K562 (cell line): ENCODE data around the gene ZNF829. TPM values are rescaled to one million over a fixed set of nuclear protein-coding genes. Genes with fewer than 3 reads are reported as not detected.

ENCODE experiments used
- ATAC-seq: fragments of 200-7000 bp; cut with Tn5 transposase; 3 replicates; pipeline ENCODE4 v1.9.1; 2020; ENCODE audit warnings: moderate library complexity
- BruUV-seq: library from RNA; stranded (reverse); fragments of 400-500 nt; replicated peaks from 2 replicates; lab custom pipeline; 2021; lab: Mats Ljungman, UMichigan
- CTCF ChIA-PET: fragments of 300-600 bp; formaldehyde crosslinking; extraction: SDS; loops from one replicate; lab custom pipeline; 2021; ENCODE audit warnings: low intra/inter-chr PET ratio; lab: Yijun Ruan, JAX
- POLR2A ChIA-PET: fragments of 300-600, 350-650 bp; sonication (Branson Sonifier 250); formaldehyde crosslinking; extraction: SDS; loops from one replicate; lab custom pipeline; 2021; ENCODE audit warnings: antibody characterized with exemption, inconsistent platforms; lab: Yijun Ruan, JAX
- DNase-seq, 4 experiments: peaks; one replicate each; pipeline versions ENCODE4 v3.0.0 to v3.0.0-alpha.2; 2011 to 2018; ENCODE audit warnings: low spot score in 3 of 4, mixed read lengths in 3 of 4; ENCODE audit errors: extremely low read depth in 1 of 4
- FAIRE-seq: peaks from 2 replicates; lab custom pipeline; 2011; peaks lifted over from hg19 to GRCh38; lab: Jason Lieb, UNC
- H2AFZ ChIP-seq: 2 replicates; pipeline ENCODE4 v1.6.0; 2011; ENCODE audit warnings: low read depth, low read length, control low read depth, inconsistent platforms
- H3K27ac ChIP-seq: fragments of 200-600 bp; 3 replicates; pipeline ENCODE4 v1.8.0; 2011; ENCODE audit warnings: low read depth, mild to moderate bottlenecking, control low read depth, inconsistent platforms, low read length, moderate library complexity, mixed read lengths; ENCODE audit errors: extremely low read depth
- H3K27me3 ChIP-seq, 2 experiments: fragments of 300-600 bp in 1 of 2; 2 replicates in 1 of 2; 3 replicates in 1 of 2; pipeline versions ENCODE4 v1.6.0 to v1.8.0; 2011; ENCODE audit warnings: inconsistent platforms in 2 of 2, low read length in 2 of 2, mild to moderate bottlenecking in 1 of 2, mixed read lengths in 1 of 2, moderate library complexity in 1 of 2; ENCODE audit not compliant: control insufficient read depth in 2 of 2, insufficient read depth in 2 of 2
- H3K36me3 ChIP-seq: fragments of 300-600 bp; 3 replicates; pipeline ENCODE4 v1.8.0; 2011; ENCODE audit warnings: mild to moderate bottlenecking, low read length, inconsistent platforms; ENCODE audit not compliant: control insufficient read depth, insufficient read depth
- H3K4me1 ChIP-seq, 2 experiments: fragments of 200-600 bp in 1 of 2; replicated peaks in 1 of 2; 2 replicates in 1 of 2; 3 replicates in 1 of 2; pipeline versions ENCODE4 v1.5.1 to v1.8.0; 2011; ENCODE audit warnings: inconsistent platforms in 2 of 2, low read length in 2 of 2, mild to moderate bottlenecking in 1 of 2, mixed read lengths in 1 of 2, moderate library complexity in 1 of 2; ENCODE audit not compliant: control insufficient read depth in 2 of 2, insufficient read depth in 2 of 2
- H3K4me2 ChIP-seq: 2 replicates; pipeline ENCODE4 v1.6.1; 2011; ENCODE audit warnings: low read length, control low read depth, inconsistent platforms, mixed read lengths; ENCODE audit not compliant: insufficient read depth
- H3K4me3 ChIP-seq: fragments of 200-600 bp; sonication (generic), shearing (Covaris generic); 2 replicates; pipeline ENCODE4 v1.5.1; 2016; ENCODE audit warnings: control low read depth, inconsistent platforms
- H3K79me2 ChIP-seq: fragments of 200-600 bp; 3 replicates; pipeline ENCODE4 v1.8.0; 2011; ENCODE audit warnings: low read length, inconsistent platforms; ENCODE audit not compliant: control insufficient read depth, insufficient read depth
- H3K9ac ChIP-seq, 2 experiments: 2 replicates each; pipeline versions ENCODE4 v1.6.0 to v1.6.1; 2011; ENCODE audit warnings: low read depth in 2 of 2, low read length in 2 of 2, control low read depth in 1 of 2, inconsistent platforms in 1 of 2, mild to moderate bottlenecking in 1 of 2, mixed read lengths in 1 of 2; ENCODE audit not compliant: insufficient read depth in 1 of 2
- H3K9me1 ChIP-seq: one replicate; pipeline ENCODE4 v1.6.0; 2011; ENCODE audit warnings: inconsistent platforms, mild to moderate bottlenecking, low read length, moderate library complexity; ENCODE audit not compliant: control insufficient read depth, insufficient read depth
- H3K9me3 ChIP-seq: replicated peaks from 2 replicates; pipeline ENCODE4 v1.5.1; 2011; ENCODE audit warnings: low read depth, low read length, inconsistent platforms; ENCODE audit not compliant: control insufficient read depth, insufficient read depth
- H4K20me1 ChIP-seq: replicated peaks from 2 replicates; pipeline ENCODE4 v1.6.1; 2011; ENCODE audit warnings: low read length, inconsistent platforms, mixed read lengths; ENCODE audit not compliant: control insufficient read depth, insufficient read depth
- CBX8 ChIP-seq: fragments of 200-600 bp; sonication (generic); IDR thresholded peaks from 2 replicates; pipeline ENCODE4 v1.6.1; 2012; ENCODE audit warnings: borderline replicate concordance, mixed run types, low read depth, mild to moderate bottlenecking, moderate library complexity, mixed read lengths, low read length, control low read depth, inconsistent platforms; ENCODE audit not compliant: poor library complexity, severe bottlenecking; ENCODE audit errors: extremely low read depth
- ELF1 ChIP-seq: fragments of 200-800 bp; sonication (Bioruptor generic); IDR thresholded peaks from 2 replicates; pipeline ENCODE4 v1.6.1; 2016; ENCODE audit warnings: missing genetic modification characterization, missing compliant biosample characterization
- GATA2 ChIP-seq: sonication (generic); formaldehyde crosslinking; IDR thresholded peaks from 2 replicates; pipeline ENCODE4 v1.4.0; 2020; ENCODE audit warnings: mild to moderate bottlenecking, missing genetic modification reagents
- HCFC1 ChIP-seq: IDR thresholded peaks from 2 replicates; pipeline ENCODE4 v1.6.1; 2012; ENCODE audit warnings: low read depth, low read length, improper control_type of control experiment
- HDGF ChIP-seq: fragments of 450-650 bp; IDR thresholded peaks from 2 replicates; pipeline ENCODE4 v1.6.1; 2016
- ILF3 ChIP-seq: fragments of 450-650 bp; IDR thresholded peaks from 2 replicates; pipeline ENCODE4 v1.6.1; 2018; ENCODE audit warnings: antibody characterized with exemption, mild to moderate bottlenecking, moderate library complexity, borderline replicate concordance
- MNT ChIP-seq, 2 experiments: fragments of 450-650 bp; conservative IDR thresholded peaks; 2 replicates each; pipeline ENCODE4 v1.6.1; 2017; ENCODE audit warnings: mild to moderate bottlenecking in 2 of 2, moderate library complexity in 2 of 2
- POLR2B ChIP-seq: fragments of 450-650 bp; IDR thresholded peaks from 2 replicates; pipeline ENCODE4 v1.6.1; 2018; ENCODE audit warnings: low read depth; ENCODE audit not compliant: partially characterized antibody
- PTRF ChIP-seq: fragments of 450-650 bp; IDR thresholded peaks from 2 replicates; pipeline ENCODE4 v1.6.1; 2016; ENCODE audit warnings: mild to moderate bottlenecking, missing genetic modification characterization, missing compliant biosample characterization
- RBM17 ChIP-seq: fragments of 200-400 bp; formaldehyde crosslinking; IDR thresholded peaks from 2 replicates; pipeline ENCODE4 v1.6.1; 2017; ENCODE audit warnings: low read depth, mild to moderate bottlenecking, low read length, borderline replicate concordance
- TFAM ChIP-seq: fragments of 250-450 bp; sonication (Bioruptor Pico); conservative IDR thresholded peaks from 2 replicates; pipeline ENCODE4 v1.5.0; 2021; ENCODE audit warnings: mild to moderate bottlenecking, moderate library complexity
- TFAP4 ChIP-seq: sonication (generic); formaldehyde crosslinking; IDR thresholded peaks from 2 replicates; pipeline ENCODE4 v1.8.0; 2022; ENCODE audit warnings: missing genetic modification reagents, mild to moderate bottlenecking, moderate library complexity, borderline replicate concordance
- ZBTB2 ChIP-seq: fragments of 450-650 bp; IDR thresholded peaks from 2 replicates; pipeline ENCODE4 v1.6.1; 2016; ENCODE audit warnings: antibody characterized with exemption
- ZBTB7A ChIP-seq: IDR thresholded peaks from 2 replicates; pipeline ENCODE4 v1.6.1; 2011; ENCODE audit warnings: low read depth, mild to moderate bottlenecking, low read length, moderate library complexity, borderline replicate concordance; ENCODE audit not compliant: control insufficient read depth
- ZBTB9 ChIP-seq: fragments of 450-650 bp; formaldehyde crosslinking; IDR thresholded peaks from 2 replicates; pipeline ENCODE4 v1.4.0; 2020; ENCODE audit warnings: mild to moderate bottlenecking, moderate library complexity
- ZKSCAN1 ChIP-seq: fragments of 150-350 bp; IDR thresholded peaks from 2 replicates; pipeline ENCODE4 v1.6.1; 2016; ENCODE audit warnings: low read depth, low read length
- ZNF121 ChIP-seq: sonication (generic); formaldehyde crosslinking; conservative IDR thresholded peaks from 2 replicates; pipeline ENCODE4 v1.8.0; 2022; ENCODE audit warnings: missing genetic modification reagents
- ZNF717 ChIP-seq: fragments of 250-450 bp; sonication (Bioruptor Pico); IDR thresholded peaks from 2 replicates; pipeline ENCODE4 v1.5.0; 2021
- ZNF79 ChIP-seq: fragments of 250-450 bp; sonication (Bioruptor Pico); IDR thresholded peaks from 2 replicates; pipeline ENCODE4 v1.4.0; 2020; ENCODE audit warnings: low read depth, mild to moderate bottlenecking, moderate library complexity
- WGBS: fragments of 100-300 bp; shearing (Covaris generic); methylation state at CpG from one replicate; pipeline ENCODE4 v1.1.6; 2016; ENCODE audit warnings: low coverage, mixed read lengths; ENCODE audit not compliant: insufficient coverage; ENCODE audit errors: missing lambda C conversion rate; 5-methylcytosine and 5-hydroxymethylcytosine counted together
- in situ Hi-C: fragments of 300-500 bp; cut with MboI; formaldehyde crosslinking; loops from 4 replicates; pipeline ENCODE4 v1.15.0; 2018; ENCODE audit warnings: inconsistent platforms, mixed read lengths
- intact Hi-C: fragments of 100-400 bp; cut with micrococcal nuclease; formaldehyde crosslinking; loops from 2 replicates; pipeline ENCODE4 v1.14.2; 2022
- polyA plus RNA-seq, 8 experiments: library from polyadenylated mRNA; depleted of rRNA in 4 of 8; stranded (reverse) in 5 of 8; unstranded in 3 of 8; fragments of >200 nt; fragmentation: Nextera tagmentation in 2 of 8; fragmentation: Illumina TruSeq in 1 of 8; extraction: Ambion mirVana in 2 of 8; extraction: Trizol in 1 of 8; gene quantifications; 2 replicates each; pipeline versions ENCODE4 v1.2.1 to v1.2.3, GENCODE V29; 2011 to 2014; ENCODE audit warnings: inconsistent platforms in 1 of 8, missing spikeins in 1 of 8
- total RNA-seq, 7 experiments: library from RNA; depleted of rRNA in 6 of 7; stranded (reverse); fragments of >200 nt in 6 of 7; fragmentation: Illumina TruSeq in 2 of 7; extraction: Trizol in 2 of 7; gene quantifications; 2 replicates each; pipeline versions ENCODE4 v1.2.1 to v1.2.3, GENCODE V29; 2011 to 2021; ENCODE audit warnings: low replicate concordance in 1 of 7

The ZNF829 gene
- total and polyA plus RNA-seq, 9 of the 15 experiments (the other 6 are each of a cell fraction or from before 2014, with no cell fraction given): 0.02 to 0.14 (median 0.06) TPM; not detected in 1

- no peak for ATAC-seq
- Histone ChIP-seq H3K9me1 (no peaks in the 10 kb centered on the region), H3K79me2 (no peaks in the 10 kb centered on the region), H3K4me3 (no peak overlapping the region), H3K4me2 (no peak overlapping the region), H3K9ac (no peak overlapping the region), H3K4me1 (no peaks in the 10 kb centered on the region; a peak in 1 of 5 replicates), H2AFZ (no peak overlapping the region), H3K9me3 (peaks cover 3% of the 10 kb centered on the region; the same call in 1 of the 2 replicates), H4K20me1 (no peaks in the 10 kb centered on the region), H3K36me3 (no peaks in the 10 kb centered on the region), H3K27me3 (no peaks in the 10 kb centered on the region), H3K27ac (no peak overlapping the region)
- WGBS: 2% methylated on average over 9 of the region's 9 CpGs
- no TSS peak for BruUV-seq
- no peak for TF ChIP-seq ZKSCAN1
- no peak for TF ChIP-seq MNT (conservative IDR thresholded peaks at IDR 0.05)
- no peak for TF ChIP-seq HCFC1
- no peak for TF ChIP-seq ZNF79 (CRISPR knock-in tag)
- TF ChIP-seq HDGF: no peak
- no peak for TF ChIP-seq ZNF121 (CRISPR knock-in tag)
- no peak for TF ChIP-seq TFAP4 (CRISPR knock-in tag)
- TF ChIP-seq ZNF717 (CRISPR knock-in tag): no peak
- TF ChIP-seq RBM17: no peak
- no peak for TF ChIP-seq CBX8
- TF ChIP-seq GATA2: no peak
- TF ChIP-seq ZBTB9: no peak
- no peak for TF ChIP-seq PTRF (tag)
- TF ChIP-seq ZBTB2: no peak
- TF ChIP-seq TFAM (CRISPR knock-in tag): no peak
- no peak for TF ChIP-seq POLR2B
- no peak for TF ChIP-seq ZBTB7A
- TF ChIP-seq ILF3: no peak
- no peak for TF ChIP-seq ELF1 (tag)
- in situ Hi-C loops: no loop called here
- CTCF ChIA-PET: no interaction called here
- FAIRE-seq: no peak
- POLR2A ChIA-PET: no interaction called here
- intact Hi-C loops: no loop called here
- DNase-seq: no peak
Measured at GRCh38 chr19:36918090-36918489, 2.0 kb upstream of the ZNF829 start.
